Measurements from ENCODE around the gene SMIM15. TPM values are rescaled to one million over a fixed set of nuclear protein-coding genes. Genes with fewer than 3 reads are reported as not detected.
"Not testable (repeated sequence)": the region's sequence is repeated elsewhere in the genome, so short reads cannot be mapped to it uniquely, and the experiment has no call there.

The SMIM15 gene
- total RNA-seq, 4 donors from 2014 or later: 30.4 to 47.9 (median 44.4) TPM

GRCh38 chr5:61198606-61199005, 36.3 kb upstream of the SMIM15 start:
- TF ChIP-seq POLR2A (IDR thresholded peaks at IDR 0.05) (no peak), CTCF (IDR thresholded peaks at IDR 0.05) (no peak), POLR2AphosphoS5 (IDR thresholded peaks at IDR 0.05) (no peak), EP300 (IDR thresholded peaks at IDR 0.05) (no peak)
- no peaks in the 10 kb centered on the region for H3K27me3 ChIP-seq
- H3K4me1 ChIP-seq: no peaks in the 10 kb centered on the region
- H3K36me3 ChIP-seq: no peaks in the 10 kb centered on the region
- H3K9me3 ChIP-seq: peaks cover 9% of the 10 kb centered on the region
- no peak overlapping the region for H3K4me3 ChIP-seq
- WGBS: 91% methylated on average over 2 of the region's 2 CpGs
- no peak overlapping the region for H3K27ac ChIP-seq
- no peak for DNase-seq (ENCODE audit: low spot score in 2 of 2)

- DNase-seq (ENCODE audit: low spot score in 2 of 2); H3K4me3 ChIP-seq; H3K9me3 ChIP-seq; H3K27ac ChIP-seq; H3K36me3 ChIP-seq; H3K27me3 ChIP-seq; H3K4me1 ChIP-seq: not testable (repeated sequence)
- 94% methylated on average over 2 of the region's 2 CpGs for WGBS
These were observed 25.6 kb upstream of the SMIM15 start for GRCh38 chr5:61187826-61188225.

GRCh38 chr5:61187352-61187751, 25.1 kb upstream of the SMIM15 start:
- not testable (repeated sequence) for H3K4me1 ChIP-seq; H3K9me3 ChIP-seq; DNase-seq (ENCODE audit: low spot score in 2 of 2); H3K4me3 ChIP-seq; H3K27ac ChIP-seq; H3K27me3 ChIP-seq; H3K36me3 ChIP-seq

- TF ChIP-seq POLR2A (IDR thresholded peaks at IDR 0.05): no peak
- TF ChIP-seq EP300 (IDR thresholded peaks at IDR 0.05): no peak
- TF ChIP-seq POLR2AphosphoS5 (IDR thresholded peaks at IDR 0.05): no peak
- no peak for TF ChIP-seq CTCF (IDR thresholded peaks at IDR 0.05)
- WGBS: 86% methylated on average over 2 of the region's 2 CpGs
- Histone ChIP-seq H3K9me3 (no peaks in the 10 kb centered on the region), H3K4me3 (no peak overlapping the region), H3K27ac (no peak overlapping the region), H3K27me3 (no peaks in the 10 kb centered on the region), H3K4me1 (no peaks in the 10 kb centered on the region), H3K36me3 (no peaks in the 10 kb centered on the region)
- no peak for DNase-seq (ENCODE audit: low spot score in 2 of 2)
These were observed 24.4 kb upstream of the SMIM15 start for GRCh38 chr5:61186634-61187033.

GRCh38 chr5:61184708-61185107, 22.4 kb upstream of the SMIM15 start:
- DNase-seq (ENCODE audit: low spot score in 2 of 2): no peak
- WGBS: 87% methylated on average over 2 of the region's 2 CpGs
- no peak for TF ChIP-seq POLR2AphosphoS5 (IDR thresholded peaks at IDR 0.05)
- no peak for TF ChIP-seq CTCF (IDR thresholded peaks at IDR 0.05)
- no peak for TF ChIP-seq EP300 (IDR thresholded peaks at IDR 0.05)
- no peak for TF ChIP-seq POLR2A (IDR thresholded peaks at IDR 0.05)
- Histone ChIP-seq H3K4me3 (no peak overlapping the region), H3K27ac (no peak overlapping the region), H3K4me1 (no peaks in the 10 kb centered on the region), H3K9me3 (no peaks in the 10 kb centered on the region), H3K36me3 (no peaks in the 10 kb centered on the region), H3K27me3 (no peaks in the 10 kb centered on the region)

GRCh38 chr5:61183538-61183937, 21.3 kb upstream of the SMIM15 start:
- H3K4me3 ChIP-seq: no peak overlapping the region
- H3K27me3 ChIP-seq: no peaks in the 10 kb centered on the region
- TF ChIP-seq POLR2AphosphoS5 (IDR thresholded peaks at IDR 0.05): no peak
- no peak for TF ChIP-seq CTCF (IDR thresholded peaks at IDR 0.05)
- no peak for TF ChIP-seq EP300 (IDR thresholded peaks at IDR 0.05)
- no peak for TF ChIP-seq POLR2A (IDR thresholded peaks at IDR 0.05)
- H3K36me3 ChIP-seq: no peaks in the 10 kb centered on the region
- no peaks in the 10 kb centered on the region for H3K9me3 ChIP-seq
- no peaks in the 10 kb centered on the region for H3K4me1 ChIP-seq
- H3K27ac ChIP-seq: no peak overlapping the region
- DNase-seq (ENCODE audit: low spot score in 2 of 2): no peak
- WGBS: 91% methylated on average over 1 of the region's 1 CpG

Data from suprapubic skin (tissue), 4 donors.